Stomach (tissue), 9 donors: Measurements from ENCODE around the gene RPL6. TPM values are rescaled to one million over a fixed set of nuclear protein-coding genes. Genes with fewer than 3 reads are reported as not detected.

ENCODE experiments used
- DNase-seq, 2 donors: peaks; one replicate each; pipeline versions ENCODE4 v3.0.0 to v3.0.0-alpha.2; 2013 to 2019
- H3K27ac ChIP-seq, 5 donors: fragments of 200-600 bp in 4 of 5; sonication (generic) in 4 of 5; one replicate each; pipeline ENCODE4 v1.5.1; 2013 to 2019; ENCODE audit warnings: mild to moderate bottlenecking in 1 of 5, moderate library complexity in 1 of 5
- H3K27me3 ChIP-seq, 3 donors: fragments of 200-600 bp; sonication (generic); one replicate each; pipeline ENCODE4 v1.5.1; 2017 to 2019; ENCODE audit warnings: mixed run types in 1 of 3
- H3K36me3 ChIP-seq, 4 donors: fragments of 200-600 bp; sonication (generic); 1 replicate in 3 of 4; 2 replicates in 1 of 4; pipeline ENCODE4 v1.5.1; 2016 to 2019
- H3K4me1 ChIP-seq, 4 donors: fragments of 200-600 bp; sonication (generic); one replicate each; pipeline ENCODE4 v1.5.1; 2016 to 2019
- H3K4me3 ChIP-seq, 4 donors: fragments of 200-600 bp; sonication (generic) in 3 of 4; one replicate each; pipeline ENCODE4 v1.5.1; 2016 to 2019; ENCODE audit warnings: mild to moderate bottlenecking in 1 of 4
- H3K9me3 ChIP-seq, 4 donors: fragments of 200-600 bp; sonication (generic); one replicate each; pipeline ENCODE4 v1.5.1; 2016 to 2019
- CTCF ChIP-seq, 7 experiments: fragments of 450-650 bp in 4 of 7; fragments of 200-600 bp in 3 of 7; sonication (generic) in 3 of 7; IDR thresholded peaks; one replicate each; pipeline ENCODE4 v1.5.1; 2016 to 2019; ENCODE audit warnings: antibody characterized with exemption in 7 of 7, control low read depth in 2 of 7, mild to moderate bottlenecking in 1 of 7
- EP300 ChIP-seq: sonication (generic); formaldehyde crosslinking; IDR thresholded peaks from one replicate; pipeline ENCODE4 v1.6.1; 2017; ENCODE audit warnings: antibody characterized with exemption
- POLR2A ChIP-seq, 4 donors: fragments of 450-650 bp; IDR thresholded peaks; one replicate each; pipeline ENCODE4 v1.6.1; 2016; ENCODE audit warnings: antibody characterized with exemption in 4 of 4, control low read depth in 2 of 4, mild to moderate bottlenecking in 1 of 4, moderate library complexity in 1 of 4
- POLR2AphosphoS5 ChIP-seq, 3 donors: sonication (generic); formaldehyde crosslinking; IDR thresholded peaks; one replicate each; pipeline ENCODE4 v1.6.1; 2016; ENCODE audit warnings: antibody characterized with exemption in 3 of 3
- WGBS, 5 donors: extraction: QIAGEN DNeasy Blood & Tissue Kit in 3 of 5; methylation state at CpG; one replicate each; pipeline versions ENCODE4 v1.1.5 to v1.1.7; 2013 to 2018; 5-methylcytosine and 5-hydroxymethylcytosine counted together
- intact Hi-C: fragments of 100-400 bp; cut with DNase I; formaldehyde crosslinking; loops from one replicate; pipeline ENCODE4 v1.15.1; 2023; ENCODE audit warnings: low total_unique reads
- polyA plus RNA-seq, 3 donors: library from polyadenylated mRNA; stranded (reverse); fragments of 200-250 nt; gene quantifications; one replicate each; pipeline ENCODE4 v1.2.3, GENCODE V29; 2013
- total RNA-seq, 5 donors: library from RNA; depleted of rRNA; stranded (reverse); fragments of >200 nt; gene quantifications; one replicate each; pipeline versions ENCODE4 v1.1.0 to v1.2.3, GENCODE V29; 2014 to 2016
- donor health status: healthy with polysubstance abuse.
- donor health status: Bipolar disorder and iron deficiency.
- donor health status: healthy.

The RPL6 gene
- total and polyA plus RNA-seq, 8 donors: 479 to 3,271 (median 1,070) TPM

- Histone ChIP-seq H3K9me3 (no peaks in the 10 kb centered on the region), H3K27me3 (no peaks in the 10 kb centered on the region), H3K36me3 (no peaks in the 10 kb centered on the region), H3K27ac (no peak overlapping the region), H3K4me3 (no peak overlapping the region), H3K4me1 (peaks cover 0 to 9% (median 0%) of the 10 kb centered on the region in 4 donors)
- WGBS, 5 donors: 93 to 99% (median 96%) methylated on average over 4 of the region's 4 CpGs
- intact Hi-C loops: no loop called here
- no peak for DNase-seq
- TF ChIP-seq POLR2A (IDR thresholded peaks at IDR 0.05) (no peak), POLR2AphosphoS5 (IDR thresholded peaks at IDR 0.05) (no peak), EP300 (no peak), CTCF (IDR thresholded peaks at IDR 0.05) (no peak)
Measured at GRCh38 chr12:112359290-112359689, 50.1 kb downstream of the RPL6 start.

- TF ChIP-seq CTCF (IDR thresholded peaks at IDR 0.05) (no peak), POLR2AphosphoS5 (IDR thresholded peaks at IDR 0.05) (no peak), POLR2A (IDR thresholded peaks at IDR 0.05) (no peak), EP300 (no peak)
- H3K4me1 ChIP-seq: peaks cover 0 to 23% (median 0%) of the 10 kb centered on the region in 4 donors
- no peak for DNase-seq
- H3K4me3 ChIP-seq: no peak overlapping the region
- WGBS, 5 donors: 73 to 85% (median 78%) methylated on average over 2 of the region's 2 CpGs
- intact Hi-C loops: no loop called here
- H3K27ac ChIP-seq: no peak overlapping the region
- no peaks in the 10 kb centered on the region for H3K9me3 ChIP-seq
- H3K36me3 ChIP-seq: no peaks in the 10 kb centered on the region
- no peaks in the 10 kb centered on the region for H3K27me3 ChIP-seq
Measured at GRCh38 chr12:112357214-112357613, 52.2 kb downstream of the RPL6 start.

Other genes starting within 250 kb of the RPL6 start
- 100 to 1,000 TPM in 1 of 5 donors, 10 to 100 TPM in 4; 56.7 to 375 (median 89.5) TPM for gene HECTD4, start 27.2 kb downstream of the RPL6 start, total RNA-seq
- gene HECTD4, start 27.2 kb downstream of the RPL6 start, polyA plus RNA-seq: 10 to 100 TPM in 1 of 3 donors, 1 to 10 TPM in 2; 3.2 to 11.0 (median 7.9) TPM
- 100 to 1,000 TPM in 2 of 5 donors, 10 to 100 TPM in 3; 16.3 to 114 (median 100.0) TPM for gene PTPN11, start 9.3 kb upstream of the RPL6 start, total RNA-seq
- 10 to 100 TPM; 17.4 to 69.5 (median 65.4) TPM for gene PTPN11, start 9.3 kb upstream of the RPL6 start, polyA plus RNA-seq